DOHH2 (cell line): ENCODE results near the gene P4HTM.

Experiments used
- H3F3A ChIP-seq: fragments of 200-600 bp; sonication (generic), shearing (Covaris generic); 2 replicates; pipeline ENCODE4 v1.6.0; 2016; ENCODE audit warnings: antibody characterized with exemption, mild to moderate bottlenecking; ENCODE audit not compliant: control insufficient read depth, insufficient read depth
- H3K27ac ChIP-seq: fragments of 200-600 bp; sonication (generic); 2 replicates; pipeline ENCODE4 v1.5.1; 2014; ENCODE audit warnings: low read depth, mild to moderate bottlenecking, low read length, moderate library complexity
- H3K27me3 ChIP-seq: fragments of 200-600 bp; sonication (generic); 2 replicates; pipeline ENCODE4 v1.6.1; 2014; ENCODE audit warnings: mild to moderate bottlenecking, low read length, mixed read lengths; ENCODE audit not compliant: control insufficient read depth
- H3K36me3 ChIP-seq: fragments of 200-600 bp; sonication (generic); 2 replicates; pipeline ENCODE4 v1.6.1; 2014; ENCODE audit warnings: mild to moderate bottlenecking, low read length, moderate library complexity, mixed read lengths; ENCODE audit not compliant: control insufficient read depth
- H3K4me1 ChIP-seq: fragments of 200-600 bp; sonication (generic); 2 replicates; pipeline ENCODE4 v1.6.1; 2014; ENCODE audit warnings: mild to moderate bottlenecking, low read length, mixed read lengths; ENCODE audit not compliant: control insufficient read depth
- H3K4me2 ChIP-seq: fragments of 200-600 bp; sonication (generic); 2 replicates; pipeline ENCODE4 v1.6.0; 2014; ENCODE audit warnings: mild to moderate bottlenecking, low read length, moderate library complexity
- H3K4me3 ChIP-seq: fragments of 200-600 bp; sonication (generic); 2 replicates; pipeline ENCODE4 v1.5.1; 2014; ENCODE audit warnings: mild to moderate bottlenecking, low read length, mixed read lengths
- H3K79me2 ChIP-seq: fragments of 200-600 bp; sonication (generic); 2 replicates; pipeline ENCODE4 v1.6.1; 2014; ENCODE audit warnings: mild to moderate bottlenecking, low read length, mixed read lengths; ENCODE audit not compliant: control insufficient read depth
- H3K9me2 ChIP-seq: fragments of 200-600 bp; sonication (generic); replicated peaks from 2 replicates; pipeline ENCODE4 v1.6.1; 2014; ENCODE audit warnings: mild to moderate bottlenecking, low read length, mixed read lengths; ENCODE audit not compliant: control insufficient read depth
- H3K9me3 ChIP-seq: fragments of 200-600 bp; sonication (generic); 2 replicates; pipeline ENCODE4 v1.6.1; 2014; ENCODE audit warnings: antibody characterized with exemption, low read length, mixed read lengths; ENCODE audit not compliant: control insufficient read depth, insufficient read depth
- H4K20me1 ChIP-seq: fragments of 200-600 bp; sonication (generic); 2 replicates; pipeline ENCODE4 v1.6.0; 2014; ENCODE audit warnings: low read depth, mild to moderate bottlenecking, antibody characterized with exemption, low read length, moderate library complexity; ENCODE audit not compliant: control insufficient read depth, insufficient read depth
- EZH2phosphoT487 ChIP-seq: fragments of 200-600 bp; sonication (generic); IDR thresholded peaks from 2 replicates; pipeline ENCODE4 v1.6.1; 2017; ENCODE audit warnings: borderline replicate concordance, mild to moderate bottlenecking, antibody characterized with exemption, low read length, moderate library complexity, mixed read lengths
- TF ChIP-seq, protein P1 (sequence below): fragments of 200-600 bp; sonication (generic); IDR thresholded peaks from one replicate; pipeline ENCODE4 v1.5.1; 2014; ENCODE audit warnings: antibody characterized with exemption, mild to moderate bottlenecking, low read depth, low read length; ENCODE audit not compliant: poor library complexity, severe bottlenecking

Gene P4HTM

DNA sequence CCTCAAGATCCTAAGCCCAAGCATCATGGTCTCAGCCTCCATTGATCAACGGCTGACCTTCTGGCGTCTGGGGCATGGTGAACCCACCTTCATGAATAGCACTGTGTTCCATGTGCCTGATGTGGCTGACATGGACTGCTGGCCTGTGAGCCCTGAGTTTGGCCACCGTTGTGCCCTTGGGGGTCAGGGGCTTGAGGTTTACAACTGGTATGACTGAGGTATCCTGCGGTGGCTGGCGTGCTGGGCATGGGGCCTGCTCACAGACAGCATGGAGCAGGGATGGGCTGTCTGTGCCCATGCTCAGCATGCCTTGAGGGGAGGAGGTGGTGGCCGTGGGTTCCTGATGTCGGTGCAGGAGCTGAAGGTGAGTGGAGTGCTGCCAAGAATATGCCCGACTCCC, 25.0 kb downstream of the P4HTM start:
- Histone ChIP-seq H3F3A (peaks cover 16% of the 10 kb centered on the region), H3K27ac (no peak overlapping the region), H3K4me1 (peaks cover 25% of the 10 kb centered on the region), H3K4me2 (no peak overlapping the region), H4K20me1 (peaks cover 9% of the 10 kb centered on the region; the same call in 1 of the 2 replicates), H3K27me3 (no peaks in the 10 kb centered on the region), H3K9me2 (no peaks in the 10 kb centered on the region), H3K79me2 (peaks cover 47% of the 10 kb centered on the region), H3K4me3 (no peak overlapping the region), H3K36me3 (peaks cover 61% of the 10 kb centered on the region), H3K9me3 (no peaks in the 10 kb centered on the region)
- TF ChIP-seq EZH2phosphoT487, result no peak
- TF ChIP-seq, protein P1, sequence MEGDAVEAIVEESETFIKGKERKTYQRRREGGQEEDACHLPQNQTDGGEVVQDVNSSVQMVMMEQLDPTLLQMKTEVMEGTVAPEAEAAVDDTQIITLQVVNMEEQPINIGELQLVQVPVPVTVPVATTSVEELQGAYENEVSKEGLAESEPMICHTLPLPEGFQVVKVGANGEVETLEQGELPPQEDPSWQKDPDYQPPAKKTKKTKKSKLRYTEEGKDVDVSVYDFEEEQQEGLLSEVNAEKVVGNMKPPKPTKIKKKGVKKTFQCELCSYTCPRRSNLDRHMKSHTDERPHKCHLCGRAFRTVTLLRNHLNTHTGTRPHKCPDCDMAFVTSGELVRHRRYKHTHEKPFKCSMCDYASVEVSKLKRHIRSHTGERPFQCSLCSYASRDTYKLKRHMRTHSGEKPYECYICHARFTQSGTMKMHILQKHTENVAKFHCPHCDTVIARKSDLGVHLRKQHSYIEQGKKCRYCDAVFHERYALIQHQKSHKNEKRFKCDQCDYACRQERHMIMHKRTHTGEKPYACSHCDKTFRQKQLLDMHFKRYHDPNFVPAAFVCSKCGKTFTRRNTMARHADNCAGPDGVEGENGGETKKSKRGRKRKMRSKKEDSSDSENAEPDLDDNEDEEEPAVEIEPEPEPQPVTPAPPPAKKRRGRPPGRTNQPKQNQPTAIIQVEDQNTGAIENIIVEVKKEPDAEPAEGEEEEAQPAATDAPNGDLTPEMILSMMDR, result no peak

DNA sequence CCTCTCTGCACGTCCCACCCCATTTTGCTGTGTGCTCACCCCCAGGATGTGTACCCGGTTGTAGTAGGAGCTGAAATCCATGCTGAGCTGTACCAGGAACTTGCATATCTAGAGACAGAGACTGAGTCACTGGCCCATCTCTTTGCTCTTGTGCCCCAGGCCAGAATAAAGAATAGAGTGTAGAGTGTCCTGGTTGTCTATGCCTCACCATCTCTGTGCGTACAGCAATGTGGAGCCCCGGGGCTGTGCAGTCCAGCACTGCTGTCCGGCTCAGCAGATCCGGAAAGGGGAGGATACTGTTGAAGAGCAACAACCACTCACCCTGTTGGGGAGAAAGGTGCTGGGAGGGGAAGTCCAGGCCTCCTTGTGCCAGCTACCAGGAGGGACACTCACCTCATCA, 25.7 kb downstream of the P4HTM start:
- Histone ChIP-seq H4K20me1 (peaks cover 9% of the 10 kb centered on the region; the same call in 1 of the 2 replicates), H3K79me2 (peaks cover 50% of the 10 kb centered on the region), H3K9me2 (no peaks in the 10 kb centered on the region), H3K9me3 (no peaks in the 10 kb centered on the region), H3K4me1 (peaks cover 25% of the 10 kb centered on the region), H3K4me2 (no peak overlapping the region), H3K27me3 (no peaks in the 10 kb centered on the region), H3K4me3 (no peak overlapping the region), H3K36me3 (peaks cover 68% of the 10 kb centered on the region), H3K27ac (no peak overlapping the region), H3F3A (peaks cover 16% of the 10 kb centered on the region)
- TF ChIP-seq, protein P1, result no peak
- TF ChIP-seq EZH2phosphoT487, result no peak

DNA sequence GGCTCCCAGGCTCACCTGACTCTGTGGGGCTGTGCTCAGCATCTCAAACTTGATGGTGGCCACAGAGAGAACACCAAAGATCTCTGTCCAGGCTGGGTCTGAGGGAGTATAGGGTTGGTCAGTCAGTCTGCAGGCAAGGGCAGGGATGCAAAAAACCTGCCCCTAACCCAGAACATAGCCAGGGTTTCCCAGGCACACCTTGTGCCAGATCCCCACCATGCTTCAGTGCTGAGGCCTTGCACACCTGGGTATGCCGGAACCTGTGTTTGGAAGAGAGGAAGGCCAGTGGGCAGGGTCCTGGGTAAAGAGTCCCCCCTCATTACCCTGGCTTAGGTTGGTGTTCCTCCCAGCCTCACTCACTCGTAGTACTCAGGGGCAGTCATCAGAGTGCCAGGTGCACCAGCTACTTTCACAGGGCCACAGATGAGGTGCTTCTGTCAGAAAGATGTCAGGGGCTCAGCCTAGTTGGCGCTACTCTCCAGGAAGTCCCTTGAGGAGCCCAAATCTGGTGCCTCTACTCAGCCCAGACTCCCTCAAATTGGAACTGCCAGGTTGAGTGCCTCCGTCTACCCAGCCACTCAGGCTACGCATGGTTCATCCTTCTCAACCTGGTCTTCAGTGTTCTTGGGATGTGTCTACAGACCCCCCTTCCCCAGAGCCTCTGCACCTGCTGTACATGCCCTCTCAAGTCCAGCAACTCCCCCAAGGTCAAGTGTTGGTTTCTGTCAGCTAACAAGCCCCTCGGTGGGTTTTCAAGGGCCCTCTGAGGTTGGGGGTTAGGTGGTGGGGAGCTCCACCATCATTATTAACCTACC, 26.6 kb downstream of the P4HTM start:
- H3K36me3 ChIP-seq, result peaks cover 69% of the 10 kb centered on the region
- H3K9me2 ChIP-seq, result no peaks in the 10 kb centered on the region
- H3K4me3 ChIP-seq, result no peak overlapping the region
- no peaks in the 10 kb centered on the region for H3K27me3 ChIP-seq
- TF ChIP-seq EZH2phosphoT487, result no peak
- TF ChIP-seq, protein P1, result no peak
- H3K27ac ChIP-seq, result no peak overlapping the region
- H3K79me2 ChIP-seq, result peaks cover 46% of the 10 kb centered on the region
- peaks cover 16% of the 10 kb centered on the region for H3F3A ChIP-seq
- peaks cover 9% of the 10 kb centered on the region; the same call in 1 of the 2 replicates for H4K20me1 ChIP-seq
- H3K4me2 ChIP-seq, result peak overlapping the region; percentile 94; the same call in 1 of the 2 replicates
- no peaks in the 10 kb centered on the region for H3K9me3 ChIP-seq
- peaks cover 25% of the 10 kb centered on the region for H3K4me1 ChIP-seq
